Endothelial cell of umbilical vein (primary cell): ENCODE data around the gene EFCAB8. TPM values are rescaled to one million over a fixed set of nuclear protein-coding genes. Genes with fewer than 3 reads are reported as not detected.

Source experiments
- BruUV-seq: library from RNA; stranded (reverse); fragments of 400-500 nt; replicated peaks from 2 replicates; lab custom pipeline; 2021; lab: Mats Ljungman, UMichigan
- CTCF ChIA-PET: fragments of 300-600, 350-600 bp; sonication (Branson Sonifier 250); formaldehyde crosslinking; loops from one replicate; lab custom pipeline; 2021; ENCODE audit warnings: antibody characterized with exemption, inconsistent platforms; lab: Charles Lee
- POLR2A ChIA-PET: fragments of 300-600, 350-600 bp; sonication (Branson Sonifier 250); formaldehyde crosslinking; loops from one replicate; lab custom pipeline; 2021; ENCODE audit warnings: antibody characterized with exemption, inconsistent platforms; lab: Charles Lee
- DNase-seq: peaks from one replicate; pipeline ENCODE4 v3.0.0-alpha.2; 2011; ENCODE audit warnings: low read depth, low spot score
- FAIRE-seq: peaks from 2 replicates; lab custom pipeline; 2011; peaks lifted over from hg19 to GRCh38; lab: Jason Lieb, UNC
- H2AFZ ChIP-seq: 2 replicates; pipeline ENCODE4 v1.6.0; 2012; ENCODE audit warnings: low read depth, low read length, control low read depth, inconsistent platforms
- H3K27ac ChIP-seq: 2 replicates; pipeline ENCODE4 v1.5.1; 2011; ENCODE audit warnings: low read depth, mild to moderate bottlenecking, control low read depth, low read length, moderate library complexity; ENCODE audit not compliant: insufficient read depth
- H3K27me3 ChIP-seq, 2 experiments: 2 replicates each; pipeline versions ENCODE4 v1.6.0 to v1.6.1; 2011; ENCODE audit warnings: low read length in 2 of 2, mixed read lengths in 1 of 2; ENCODE audit not compliant: control insufficient read depth in 2 of 2, insufficient read depth in 2 of 2
- H3K36me3 ChIP-seq, 2 experiments: 2 replicates in 1 of 2; 3 replicates in 1 of 2; pipeline ENCODE4 v1.5.1; 2011; ENCODE audit warnings: low read length in 2 of 2, mild to moderate bottlenecking in 1 of 2, moderate library complexity in 1 of 2; ENCODE audit not compliant: control insufficient read depth in 2 of 2, insufficient read depth in 2 of 2; ENCODE audit errors: extremely low read depth in 1 of 2
- H3K4me1 ChIP-seq: 3 replicates; pipeline ENCODE4 v1.5.1; 2011; ENCODE audit warnings: mild to moderate bottlenecking, low read length; ENCODE audit not compliant: control insufficient read depth, insufficient read depth; ENCODE audit errors: extremely low read depth
- H3K4me2 ChIP-seq: 2 replicates; pipeline ENCODE4 v1.6.1; 2011; ENCODE audit warnings: low read length, control low read depth, mixed read lengths; ENCODE audit not compliant: insufficient read depth
- H3K4me3 ChIP-seq, 3 experiments: fragments of 200-600 bp in 1 of 3; sonication (generic), shearing (Covaris generic) in 1 of 3; replicated peaks in 1 of 3; 2 replicates each; pipeline ENCODE4 v1.5.1; 2011 to 2016; ENCODE audit warnings: control low read depth in 3 of 3, low read length in 3 of 3, mild to moderate bottlenecking in 2 of 3, inconsistent platforms in 1 of 3, low read depth in 1 of 3, moderate library complexity in 1 of 3; ENCODE audit not compliant: insufficient read depth in 1 of 3
- H3K79me2 ChIP-seq: 2 replicates; pipeline ENCODE4 v1.6.0; 2012; ENCODE audit warnings: low read length, inconsistent platforms; ENCODE audit not compliant: control insufficient read depth, insufficient read depth
- H3K9ac ChIP-seq: replicated peaks from 2 replicates; pipeline ENCODE3; 2011; ENCODE audit warnings: low read length, control low read depth; ENCODE audit not compliant: insufficient read depth; ENCODE audit errors: extremely low read depth
- H3K9me1 ChIP-seq: replicated peaks from 3 replicates; pipeline ENCODE4 v1.6.0; 2011; ENCODE audit warnings: mild to moderate bottlenecking, low read length; ENCODE audit not compliant: control insufficient read depth, insufficient read depth; ENCODE audit errors: extremely low read depth
- H3K9me3 ChIP-seq: replicated peaks from 2 replicates; pipeline ENCODE4 v1.5.1; 2012; ENCODE audit warnings: low read length, inconsistent platforms; ENCODE audit not compliant: control insufficient read depth, insufficient read depth
- H4K20me1 ChIP-seq: replicated peaks from 2 replicates; pipeline ENCODE3; 2011; ENCODE audit warnings: mild to moderate bottlenecking, low read length; ENCODE audit not compliant: control insufficient read depth, insufficient read depth; ENCODE audit errors: extremely low read depth
- CTCF ChIP-seq, 2 donors: IDR thresholded peaks; 1 replicate in 1 of 2; 2 replicates in 1 of 2; pipeline ENCODE4 v1.5.1; 2011; ENCODE audit warnings: low read length in 2 of 2, mild to moderate bottlenecking in 2 of 2, moderate library complexity in 2 of 2, control low read depth in 1 of 2, inconsistent platforms in 1 of 2, low read depth in 1 of 2; ENCODE audit not compliant: insufficient read depth in 1 of 2; ENCODE audit errors: extremely low read depth in 1 of 2
- EZH2 ChIP-seq: IDR thresholded peaks from 2 replicates; pipeline ENCODE4 v1.6.1; 2012; ENCODE audit warnings: borderline replicate concordance, low read depth, mild to moderate bottlenecking, moderate library complexity, low read length, inconsistent platforms; ENCODE audit not compliant: severe bottlenecking
- FOS ChIP-seq: IDR thresholded peaks from 2 replicates; pipeline ENCODE4 v1.6.1; 2011; ENCODE audit warnings: mild to moderate bottlenecking, low read length, moderate library complexity, borderline replicate concordance; ENCODE audit not compliant: insufficient read depth
- GATA2 ChIP-seq: IDR thresholded peaks from 2 replicates; pipeline ENCODE4 v1.7.0; 2011; ENCODE audit warnings: low read depth, mild to moderate bottlenecking, moderate library complexity, mixed read lengths, low read length; ENCODE audit not compliant: insufficient read length, insufficient read depth
- JUN ChIP-seq: IDR thresholded peaks from 2 replicates; pipeline ENCODE4 v1.6.1; 2011; ENCODE audit warnings: borderline replicate concordance, low read depth; ENCODE audit not compliant: insufficient read length, insufficient read depth
- MAX ChIP-seq: IDR thresholded peaks from 2 replicates; pipeline ENCODE4 v1.6.1; 2011; ENCODE audit not compliant: insufficient read depth, insufficient read length
- MYC ChIP-seq: IDR thresholded peaks from one replicate; pipeline ENCODE4 v1.6.1; 2011; ENCODE audit warnings: mild to moderate bottlenecking, low read depth, low read length
- POLR2A ChIP-seq: IDR thresholded peaks from 2 replicates; pipeline ENCODE4 v1.6.1; 2012; ENCODE audit warnings: low read depth, mild to moderate bottlenecking, control low read depth, low read length
- POLR2AphosphoS5 ChIP-seq: IDR thresholded peaks from 2 replicates; pipeline ENCODE4 v1.6.1; 2012; ENCODE audit warnings: low read depth, mild to moderate bottlenecking, control low read depth, low read length, moderate library complexity; ENCODE audit not compliant: insufficient read depth
- dilution Hi-C: fragments of 300-500 bp; cut with MboI; formaldehyde crosslinking; loops from one replicate; pipeline ENCODE4 v1.15.0; 2019; ENCODE audit warnings: low sequenced_read_pairs; ENCODE audit not compliant: extremely low pct_ligation_motif_present
- intact Hi-C: fragments of 100-400 bp; cut with micrococcal nuclease; formaldehyde crosslinking; loops from one replicate; pipeline ENCODE4 v1.10.0; 2022
- polyA plus RNA-seq, 4 experiments: library from polyadenylated mRNA; depleted of rRNA in 3 of 4; stranded (reverse) in 3 of 4; unstranded in 1 of 4; fragments of >200 nt; gene quantifications; 2 replicates each; pipeline versions ENCODE4 v1.2.1 to v1.2.3, GENCODE V29; 2011 to 2012; ENCODE audit warnings: missing spikeins in 1 of 4
- total RNA-seq: library from RNA; stranded (reverse); gene quantifications from 2 replicates; pipeline ENCODE4 v1.2.3, GENCODE V29; 2021

Gene EFCAB8
- total and polyA plus RNA-seq, 2 donors (not counting 3 experiments of a cell fraction or from before 2014, with no cell fraction given), result 0.01 to 0.31 TPM

- Histone ChIP-seq H3K27me3 (peaks cover 1 to 5% of the 10 kb centered on the region in 2 experiments), H4K20me1 (no peaks in the 10 kb centered on the region), H3K9me3 (no peaks in the 10 kb centered on the region), H3K79me2 (no peaks in the 10 kb centered on the region), H2AFZ (no peak overlapping the region), H3K27ac (no peak overlapping the region), H3K4me1 (no peaks in the 10 kb centered on the region), H3K9ac (no peak overlapping the region), H3K4me3 (no peak overlapping the region), H3K9me1 (no peaks in the 10 kb centered on the region), H3K4me2 (no peak overlapping the region), H3K36me3 (no peaks in the 10 kb centered on the region)
- intact Hi-C loops, result no loop called here
- TF ChIP-seq POLR2A (no peak), EZH2 (no peak), MYC (no peak), CTCF (IDR thresholded peaks at IDR 0.05; ENCODE audit: extremely low read depth in 1 of 2, insufficient read depth in 1 of 2, low read depth in 1 of 2, low read length in 2 of 2) (no peak), GATA2 (no peak), POLR2AphosphoS5 (no peak), JUN (no peak), FOS (no peak), MAX (no peak)
- DNase-seq, result no peak
- CTCF ChIA-PET, result interaction anchor here (1.2 to 1.3 kb wide), 2 partner anchors 14 to 15 kb away, joined by 3 to 5 read pairs; no protein-coding TSS in a partner anchor
- dilution Hi-C loops, result no loop called here
- POLR2A ChIA-PET, result no interaction called here
- BruUV-seq, result no TSS peak
- no peak for FAIRE-seq
These were observed 100.9 kb downstream of the EFCAB8 start for GRCh38 chr20:32959351-32960221.
